Left lung (tissue), 10 donors: Measurements from ENCODE around the gene B4GALNT2. TPM values are rescaled to one million over a fixed set of nuclear protein-coding genes. Genes with fewer than 3 reads are reported as not detected.
"Not testable (repeated sequence)": the region's sequence is repeated elsewhere in the genome, so short reads cannot be mapped to it uniquely, and the experiment has no call there.

Experiments
- ATAC-seq: fragments of 200-7000 bp; cut with Tn5 transposase; one replicate; pipeline ENCODE4 v1.9.1; 2020; ENCODE audit warnings: moderate library complexity
- DNase-seq, 4 donors: peaks; one replicate each; pipeline ENCODE4 v3.0.0-alpha.2; 2013 to 2020
- H3K27ac ChIP-seq, 2 donors: fragments of 200-600 bp; sonication (generic) in 1 of 2; one replicate each; pipeline versions ENCODE4 v1.5.0 to v1.8.0; 2020 to 2021
- H3K27me3 ChIP-seq, 2 donors: fragments of 200-600 bp; sonication (generic) in 1 of 2; one replicate each; pipeline versions ENCODE4 v1.5.0 to v1.8.0; 2020 to 2021
- H3K36me3 ChIP-seq, 2 donors: fragments of 200-600 bp; sonication (generic) in 1 of 2; one replicate each; pipeline versions ENCODE4 v1.5.0 to v1.8.0; 2020 to 2021
- H3K4me1 ChIP-seq, 2 donors: fragments of 200-600 bp; one replicate each; pipeline ENCODE4 v1.8.0; 2021
- H3K4me3 ChIP-seq, 2 donors: fragments of 200-600 bp; sonication (generic) in 1 of 2; one replicate each; pipeline versions ENCODE4 v1.5.0 to v1.8.0; 2020 to 2021; ENCODE audit warnings: mild to moderate bottlenecking in 1 of 2
- H3K9me3 ChIP-seq, 2 donors: fragments of 200-600 bp; sonication (generic) in 1 of 2; one replicate each; pipeline versions ENCODE4 v1.5.0 to v1.8.0; 2020 to 2021
- CTCF ChIP-seq, 2 donors: fragments of 200-600 bp; sonication (generic) in 1 of 2; IDR thresholded peaks; one replicate each; pipeline versions ENCODE4 v1.5.0 to v1.8.0; 2021; ENCODE audit warnings: antibody characterized with exemption in 2 of 2
- intact Hi-C, 2 donors: fragments of 100-400 bp; cut with DNase I; formaldehyde crosslinking; loops; one replicate each; pipeline versions ENCODE4 v1.11.2 to v1.14.2; 2022
- polyA plus RNA-seq, 6 donors: library from polyadenylated mRNA; unstranded; fragments of 120-200 nt; gene quantifications; one replicate each; pipeline ENCODE4 v1.2.1, GENCODE V29; 2013; ENCODE audit not compliant: insufficient read length in 6 of 6
- total RNA-seq, 2 donors: library from RNA; stranded (reverse); fragmentation: NEBNext Ultra II Directional; extraction: Animal tissue kit (Norgen Biotek cat#: 25700); gene quantifications; one replicate each; pipeline ENCODE4 v1.2.1, GENCODE V29; 2021
- donor health status: DM: no; HTN: yes; CAD: no.
- donor health status: DM: no; HTN: no; CAD: no.

B4GALNT2 gene
- total and polyA plus RNA-seq, 8 donors = 0.16 to 0.87 (median 0.58) TPM

- ATAC-seq = no peak
Measured at GRCh38 chr17:49121696-49122292, 10.8 kb upstream of the B4GALNT2 start.

GRCh38 chr17:49122566-49122965 is 10.0 kb upstream of the B4GALNT2 start:
- intact Hi-C loops = no loop called here
- Histone ChIP-seq H3K27ac (no peak overlapping the region), H3K36me3 (no peaks in the 10 kb centered on the region), H3K4me1 (no peaks in the 10 kb centered on the region), H3K4me3 (no peak overlapping the region), H3K27me3 (peaks cover 0 to 14% of the 10 kb centered on the region in 2 donors), H3K9me3 (no peaks in the 10 kb centered on the region)
- no peak for DNase-seq
- no peak for TF ChIP-seq CTCF (IDR thresholded peaks at IDR 0.05)
- ATAC-seq = no peak

More at GRCh38 chr17:49121696-49122292, 10.8 kb upstream of the B4GALNT2 start:
- Histone ChIP-seq H3K4me1 (no peaks in the 10 kb centered on the region), H3K27me3 (peaks cover 0 to 22% of the 10 kb centered on the region in 2 donors), H3K36me3 (no peaks in the 10 kb centered on the region), H3K4me3 (no peak overlapping the region), H3K9me3 (no peaks in the 10 kb centered on the region), H3K27ac (no peak overlapping the region)
- no peak for DNase-seq
- intact Hi-C loops = no loop called here
- TF ChIP-seq CTCF (IDR thresholded peaks at IDR 0.05) = no peak

- Histone ChIP-seq H3K27me3 (peaks cover 0 to 13% of the 10 kb centered on the region in 2 donors), H3K27ac (no peak overlapping the region), H3K9me3 (no peaks in the 10 kb centered on the region), H3K36me3 (no peaks in the 10 kb centered on the region), H3K4me3 (no peak overlapping the region), H3K4me1 (no peaks in the 10 kb centered on the region)
- DNase-seq (no peak), ATAC-seq (no peak)
- intact Hi-C loops = no loop called here
- TF ChIP-seq CTCF (IDR thresholded peaks at IDR 0.05) = no peak
Measured at GRCh38 chr17:49123061-49123460, 9.5 kb upstream of the B4GALNT2 start.

- intact Hi-C loops = no loop called here
- H3K36me3 ChIP-seq = no peaks in the 10 kb centered on the region
- H3K4me3 ChIP-seq = no peak overlapping the region
- H3K27me3 ChIP-seq = peaks cover 0 to 21% of the 10 kb centered on the region in 2 donors
- no peaks in the 10 kb centered on the region for H3K4me1 ChIP-seq
- no peak overlapping the region for H3K27ac ChIP-seq
- DNase-seq (peak in 1 of 4 donors; percentile 71), ATAC-seq (no peak)
- no peak for TF ChIP-seq CTCF (IDR thresholded peaks at IDR 0.05)
- H3K9me3 ChIP-seq = no peaks in the 10 kb centered on the region
Measured at GRCh38 chr17:49125449-49125848, 7.1 kb upstream of the B4GALNT2 start.

GRCh38 chr17:49126183-49126859 is 6.2 kb upstream of the B4GALNT2 start:
- H3K36me3 ChIP-seq, H3K4me3 ChIP-seq, H3K4me1 ChIP-seq, DNase-seq, H3K9me3 ChIP-seq, intact Hi-C loops, H3K27ac ChIP-seq: not testable (repeated sequence)
- peaks cover 3 to 30% of the 10 kb centered on the region in 2 donors for H3K27me3 ChIP-seq
- ATAC-seq = peak; percentile 75

GRCh38 chr17:49129359-49129950 is 3.1 kb upstream of the B4GALNT2 start:
- intact Hi-C loops, H3K4me1 ChIP-seq: not testable (repeated sequence)
- peaks cover 34 to 61% of the 10 kb centered on the region in 2 donors for H3K27me3 ChIP-seq

More at GRCh38 chr17:49129359-49129950, 3.1 kb upstream of the B4GALNT2 start:
- H3K36me3 ChIP-seq, ATAC-seq, H3K9me3 ChIP-seq, H3K27ac ChIP-seq, DNase-seq, H3K4me3 ChIP-seq: not testable (repeated sequence)
